CD4-positive, CD25-positive, alpha-beta regulatory T cell (primary cell): Measurements from ENCODE around the gene UBE2E2. TPM values are rescaled to one million over a fixed set of nuclear protein-coding genes. Genes with fewer than 3 reads are reported as not detected.

Experiments used
- ATAC-seq, 2 donors: fragments of 150-1000 bp; cut with Tn5 transposase; one replicate each; pipeline ENCODE4 v1.10.0; 2021; ENCODE audit warnings: low read depth in 2 of 2, moderate number of reproducible peaks in 2 of 2, moderate library complexity in 1 of 2
- DNase-seq, 3 donors: peaks; one replicate each; pipeline versions ENCODE4 v3.0.0 to v3.0.0-alpha.2; 2012 to 2022; ENCODE audit warnings: mixed read lengths in 1 of 3
- H3K27ac ChIP-seq: one replicate; pipeline ENCODE4 v1.7.0; 2013; ENCODE audit warnings: mild to moderate bottlenecking, low read length; ENCODE audit not compliant: insufficient read depth, poor library complexity, severe bottlenecking
- H3K27me3 ChIP-seq: one replicate; pipeline ENCODE4 v1.7.0; 2013; ENCODE audit warnings: low read length; ENCODE audit not compliant: control insufficient read depth, insufficient read depth
- H3K36me3 ChIP-seq: one replicate; pipeline ENCODE4 v1.7.0; 2013; ENCODE audit warnings: mild to moderate bottlenecking, low read length, moderate library complexity; ENCODE audit not compliant: control insufficient read depth, insufficient read depth
- H3K4me1 ChIP-seq: 2 replicates; pipeline ENCODE4 v1.7.0; 2013; ENCODE audit warnings: mild to moderate bottlenecking, low read length; ENCODE audit not compliant: insufficient read depth, control insufficient read depth, poor library complexity, severe bottlenecking
- H3K4me3 ChIP-seq: one replicate; pipeline ENCODE4 v1.7.0; 2013; ENCODE audit warnings: low read depth, mild to moderate bottlenecking, low read length, moderate library complexity
- H3K9me3 ChIP-seq, 2 experiments: 1 replicate in 1 of 2; 2 replicates in 1 of 2; pipeline ENCODE4 v1.7.0; 2013; ENCODE audit warnings: low read length in 2 of 2, mild to moderate bottlenecking in 1 of 2, moderate library complexity in 1 of 2; ENCODE audit not compliant: control insufficient read depth in 2 of 2
- H3K27ac Mint-ChIP-seq, 3 donors: one replicate each; pipeline ENCODE4 v1.8.0; 2020 to 2022; ENCODE audit warnings: mild to moderate bottlenecking in 3 of 3, mixed read lengths in 3 of 3, moderate library complexity in 2 of 3
- H3K27me3 Mint-ChIP-seq: one replicate; pipeline ENCODE4 v1.8.0; 2022; ENCODE audit warnings: mild to moderate bottlenecking, mixed read lengths
- H3K36me3 Mint-ChIP-seq: one replicate; pipeline ENCODE4 v1.8.0; 2020; ENCODE audit warnings: mixed read lengths
- H3K4me1 Mint-ChIP-seq, 4 donors: one replicate each; pipeline ENCODE4 v1.8.0; 2020 to 2022; ENCODE audit warnings: mixed read lengths in 4 of 4, mild to moderate bottlenecking in 1 of 4
- H3K4me3 Mint-ChIP-seq, 4 donors: one replicate each; pipeline ENCODE4 v1.8.0; 2020 to 2022; ENCODE audit warnings: mild to moderate bottlenecking in 4 of 4, mixed read lengths in 4 of 4, moderate library complexity in 3 of 4
- H3K9me3 Mint-ChIP-seq, 7 donors: one replicate each; pipeline ENCODE4 v1.8.0; 2020 to 2022; ENCODE audit warnings: mixed read lengths in 7 of 7, mild to moderate bottlenecking in 3 of 7, moderate library complexity in 2 of 7
- polyA plus RNA-seq, 4 donors: library from polyadenylated mRNA; unstranded; fragments of 300-500 nt; fragmentation: Illumina TruSeq; gene quantifications; one replicate each; pipeline ENCODE4 v1.2.3, GENCODE V29; 2021
- total RNA-seq: library from RNA; stranded (reverse); gene quantifications from one replicate; pipeline ENCODE4 v1.2.3, GENCODE V29; 2022

The UBE2E2 gene
- total and polyA plus RNA-seq, 5 donors from 2014 or later, result 0.81 to 9.6 (median 1.8) TPM

DNA sequence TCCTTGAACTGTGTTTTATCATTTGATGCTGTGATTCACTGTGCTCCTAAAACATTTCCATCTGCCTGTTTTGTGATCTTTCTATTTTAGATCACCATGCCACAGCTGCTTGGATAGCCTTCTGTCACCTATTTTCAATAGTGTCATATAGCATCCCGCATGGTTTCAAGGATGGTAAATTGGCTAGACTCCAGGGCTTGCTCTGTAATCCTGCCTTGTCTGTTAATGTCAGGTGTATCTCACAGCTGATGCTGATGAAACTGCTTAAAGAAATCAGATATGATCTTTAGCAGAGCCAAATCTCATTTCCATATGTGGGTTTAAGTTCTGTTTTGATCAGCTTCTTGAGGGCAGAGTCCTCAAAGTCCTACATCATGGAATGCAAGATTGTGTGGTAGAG is 182.2 kb downstream of the UBE2E2 start:
- no peak overlapping the region for H3K4me3 ChIP-seq
- H3K4me1 ChIP-seq, result no peaks in the 10 kb centered on the region
- no peaks in the 10 kb centered on the region for H3K36me3 ChIP-seq
- H3K27ac ChIP-seq, result no peak overlapping the region
- no peaks in the 10 kb centered on the region for H3K9me3 ChIP-seq
- Mint-ChIP-seq H3K27me3 (no peaks in the 10 kb centered on the region), H3K27ac (no peak overlapping the region), H3K9me3 (peaks cover 0 to under 1% (median 0%) of the 10 kb centered on the region in 7 donors), H3K36me3 (no peaks in the 10 kb centered on the region), H3K4me1 (peaks cover 0 to 9% (median 1%) of the 10 kb centered on the region in 4 donors), H3K4me3 (no peak overlapping the region)
- ATAC-seq (no peak), DNase-seq (no peak)
- H3K27me3 ChIP-seq, result no peaks in the 10 kb centered on the region

DNA sequence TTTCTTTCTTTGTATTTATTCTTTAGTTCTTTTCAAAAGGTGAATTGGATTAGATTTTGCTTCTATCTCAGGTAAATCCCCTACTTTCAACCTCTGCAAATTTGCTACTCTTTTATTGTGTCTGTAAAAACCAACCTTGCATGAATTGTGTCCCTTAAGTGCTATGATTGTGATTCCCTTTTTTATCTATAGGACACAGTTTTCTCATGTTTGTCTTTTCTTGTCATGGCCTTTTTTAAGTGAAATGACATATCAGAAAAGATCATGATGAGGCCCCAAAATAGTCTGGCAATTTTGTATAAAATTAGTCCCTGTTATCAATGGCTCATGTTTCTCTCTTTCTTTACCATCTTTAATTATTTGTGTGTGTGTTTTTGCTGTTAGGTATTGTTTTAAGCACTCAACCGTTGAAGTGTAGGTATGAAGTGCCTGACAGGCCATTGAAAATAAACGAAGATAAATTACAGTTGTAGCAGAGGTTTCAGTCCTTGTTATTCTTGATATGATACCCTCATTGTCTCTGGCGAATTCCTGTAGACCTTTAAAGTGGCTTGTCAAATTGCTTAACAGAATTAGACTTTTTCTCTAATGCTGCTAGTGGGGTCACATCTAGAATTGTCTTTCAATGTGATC is 184.3 kb downstream of the UBE2E2 start:
- Histone ChIP-seq H3K27ac (no peak overlapping the region), H3K9me3 (no peaks in the 10 kb centered on the region), H3K4me3 (no peak overlapping the region), H3K36me3 (no peaks in the 10 kb centered on the region), H3K27me3 (no peaks in the 10 kb centered on the region), H3K4me1 (no peaks in the 10 kb centered on the region)
- no peak overlapping the region for H3K27ac Mint-ChIP-seq
- H3K9me3 Mint-ChIP-seq, result peaks cover 0 to 4% (median 0%) of the 10 kb centered on the region in 7 donors
- DNase-seq (no peak), ATAC-seq (no peak)
- H3K4me3 Mint-ChIP-seq, result no peak overlapping the region
- peaks cover 0 to 9% (median 5%) of the 10 kb centered on the region in 4 donors for H3K4me1 Mint-ChIP-seq
- H3K36me3 Mint-ChIP-seq, result no peaks in the 10 kb centered on the region
- H3K27me3 Mint-ChIP-seq, result no peaks in the 10 kb centered on the region

DNA sequence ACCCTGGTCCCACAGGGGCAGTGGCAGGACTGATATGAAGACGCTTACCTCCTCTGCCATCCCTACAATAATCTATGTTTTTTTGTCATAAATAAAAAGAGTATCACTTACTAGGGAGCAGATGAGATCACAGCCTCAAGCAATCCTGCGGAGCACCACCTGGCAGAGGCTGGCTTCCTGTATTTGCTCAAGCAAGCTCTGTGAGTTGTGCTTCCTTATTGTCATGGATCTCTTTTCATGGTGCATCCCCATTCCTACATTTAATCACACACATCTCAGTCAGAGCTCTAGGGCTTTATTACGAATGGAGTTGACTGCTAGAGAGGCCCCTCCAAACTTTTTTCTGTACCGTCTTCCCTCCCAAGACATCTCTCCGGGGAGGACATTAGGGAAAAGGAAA is 186.0 kb downstream of the UBE2E2 start:
- H3K4me3 ChIP-seq, result no peak overlapping the region
- no peaks in the 10 kb centered on the region for H3K36me3 ChIP-seq
- no peaks in the 10 kb centered on the region for H3K4me1 ChIP-seq
- DNase-seq (no peak), ATAC-seq (no peak)
- H3K27ac ChIP-seq, result no peak overlapping the region
- H3K36me3 Mint-ChIP-seq, result no peaks in the 10 kb centered on the region
- H3K27ac Mint-ChIP-seq, result no peak overlapping the region
- H3K27me3 Mint-ChIP-seq, result no peaks in the 10 kb centered on the region
- no peak overlapping the region for H3K4me3 Mint-ChIP-seq
- no peaks in the 10 kb centered on the region for H3K27me3 ChIP-seq
- peaks cover 0 to 9% (median 3%) of the 10 kb centered on the region in 4 donors for H3K4me1 Mint-ChIP-seq
- H3K9me3 Mint-ChIP-seq, result peaks cover 0 to 4% (median 0%) of the 10 kb centered on the region in 7 donors
- no peaks in the 10 kb centered on the region for H3K9me3 ChIP-seq

DNA sequence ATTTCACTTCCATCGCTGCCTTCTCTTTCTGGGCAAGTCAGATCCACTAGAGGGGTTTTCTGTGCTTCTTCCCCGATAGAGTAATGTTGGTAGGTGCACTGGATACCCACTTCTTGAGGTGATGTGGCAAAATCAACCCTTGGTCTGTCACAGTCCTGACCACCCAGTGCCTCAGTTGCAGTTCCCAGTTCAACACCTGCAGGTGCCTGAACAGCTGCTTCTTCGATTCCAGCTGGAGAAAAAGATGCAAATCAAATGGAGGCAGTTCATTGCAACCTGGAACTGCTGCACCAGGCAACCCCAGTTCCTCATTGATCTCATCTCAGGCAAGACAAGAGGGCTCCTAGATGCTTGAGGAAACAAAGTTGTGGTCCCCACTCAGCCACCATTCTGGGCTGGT is 186.6 kb downstream of the UBE2E2 start:
- Histone ChIP-seq H3K36me3 (no peaks in the 10 kb centered on the region), H3K4me1 (no peaks in the 10 kb centered on the region), H3K4me3 (no peak overlapping the region), H3K9me3 (no peaks in the 10 kb centered on the region), H3K27me3 (no peaks in the 10 kb centered on the region), H3K27ac (no peak overlapping the region)
- no peak for ATAC-seq
- no peak overlapping the region for H3K27ac Mint-ChIP-seq
- no peak overlapping the region for H3K4me3 Mint-ChIP-seq
- no peak for DNase-seq
- H3K4me1 Mint-ChIP-seq, result peaks cover 0 to 9% (median 3%) of the 10 kb centered on the region in 4 donors
- H3K27me3 Mint-ChIP-seq, result no peaks in the 10 kb centered on the region
- no peaks in the 10 kb centered on the region for H3K36me3 Mint-ChIP-seq
- peaks cover 0 to 4% (median 0%) of the 10 kb centered on the region in 7 donors for H3K9me3 Mint-ChIP-seq

DNA sequence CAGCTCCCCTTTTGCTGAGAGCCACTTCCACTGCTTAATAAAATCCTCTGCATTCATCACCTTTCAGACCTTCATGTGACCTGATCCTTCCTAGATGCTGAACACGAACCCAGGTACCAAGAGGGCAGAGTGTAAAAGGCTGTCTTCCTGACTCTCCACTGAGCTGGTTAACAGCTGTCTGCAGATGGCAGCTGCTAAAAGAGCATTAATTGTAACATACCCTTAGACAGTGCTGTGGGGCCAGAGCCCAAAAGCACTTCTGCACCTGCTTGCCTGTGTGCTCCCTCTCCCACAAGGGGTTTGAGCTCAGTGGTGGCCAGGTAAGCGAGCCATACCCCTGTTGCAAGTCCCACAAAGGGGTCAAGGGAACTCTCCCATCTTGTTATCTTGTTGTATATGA is 187.3 kb downstream of the UBE2E2 start:
- no peaks in the 10 kb centered on the region for H3K27me3 Mint-ChIP-seq
- no peak overlapping the region for H3K4me3 Mint-ChIP-seq
- peaks cover 0 to 4% (median 0%) of the 10 kb centered on the region in 7 donors for H3K9me3 Mint-ChIP-seq
- no peaks in the 10 kb centered on the region for H3K36me3 Mint-ChIP-seq
- H3K36me3 ChIP-seq, result no peaks in the 10 kb centered on the region
- DNase-seq (no peak), ATAC-seq (no peak)
- no peak overlapping the region for H3K4me3 ChIP-seq
- no peak overlapping the region for H3K27ac Mint-ChIP-seq
- peaks cover 0 to 9% (median 2%) of the 10 kb centered on the region in 4 donors for H3K4me1 Mint-ChIP-seq
- H3K27ac ChIP-seq, result no peak overlapping the region
- H3K4me1 ChIP-seq, result no peaks in the 10 kb centered on the region
- no peaks in the 10 kb centered on the region for H3K27me3 ChIP-seq
- H3K9me3 ChIP-seq, result no peaks in the 10 kb centered on the region

DNA sequence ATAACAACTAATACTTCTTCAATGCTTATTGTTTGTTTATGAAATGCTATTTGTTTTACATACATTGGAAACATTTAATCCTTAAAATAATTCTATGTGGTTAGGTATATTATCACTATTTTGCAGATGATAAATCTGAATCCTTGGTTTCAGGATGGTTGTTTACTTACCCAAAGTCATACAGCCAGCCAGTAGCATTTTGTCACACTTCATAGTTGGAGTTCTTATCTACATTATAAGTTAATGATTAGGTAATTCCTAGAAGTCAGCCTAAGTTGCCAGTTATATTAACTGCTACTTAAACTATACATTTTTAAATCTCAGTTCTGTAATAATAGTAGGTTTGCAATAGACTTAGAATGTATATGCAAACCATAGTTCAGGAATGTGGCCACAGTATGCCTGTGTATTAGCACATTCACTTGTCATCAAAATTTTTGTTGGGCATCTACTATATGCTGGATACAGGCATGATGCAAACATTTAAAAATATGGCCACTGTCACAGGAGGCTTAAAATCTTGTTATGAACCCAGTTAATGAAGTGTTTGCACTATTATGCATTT is 187.9 kb downstream of the UBE2E2 start:
- Mint-ChIP-seq H3K27ac (no peak overlapping the region), H3K4me3 (no peak overlapping the region), H3K4me1 (peaks cover 0 to 9% (median 1%) of the 10 kb centered on the region in 4 donors), H3K27me3 (no peaks in the 10 kb centered on the region), H3K9me3 (peaks cover 0 to 4% (median 0%) of the 10 kb centered on the region in 7 donors), H3K36me3 (no peaks in the 10 kb centered on the region)
- no peak overlapping the region for H3K4me3 ChIP-seq
- H3K9me3 ChIP-seq, result no peaks in the 10 kb centered on the region
- DNase-seq (no peak), ATAC-seq (no peak)
- no peaks in the 10 kb centered on the region for H3K27me3 ChIP-seq
- H3K36me3 ChIP-seq, result no peaks in the 10 kb centered on the region
- H3K27ac ChIP-seq, result no peak overlapping the region
- no peaks in the 10 kb centered on the region for H3K4me1 ChIP-seq

DNA sequence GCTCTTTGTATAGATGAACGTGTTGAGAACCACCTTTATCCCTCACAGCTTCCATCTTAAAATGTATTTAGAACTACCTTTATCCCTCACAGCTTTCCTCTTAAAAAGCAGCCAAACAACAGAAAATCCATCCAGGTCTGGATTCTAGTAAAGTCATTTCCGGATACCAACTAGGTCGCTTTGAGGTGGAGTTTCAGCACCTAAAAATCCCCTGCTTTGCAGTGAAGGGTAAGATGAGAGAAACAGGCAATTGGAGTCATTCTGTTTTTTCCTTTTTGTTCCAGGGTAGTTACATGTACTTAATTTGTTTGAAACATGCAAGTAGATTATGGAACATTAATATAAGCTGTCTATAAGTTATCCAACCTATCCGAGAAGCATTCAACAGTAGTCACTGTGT is 192.0 kb downstream of the UBE2E2 start:
- H3K36me3 ChIP-seq, result no peaks in the 10 kb centered on the region
- H3K9me3 Mint-ChIP-seq, result peaks cover 0 to 4% (median 0%) of the 10 kb centered on the region in 7 donors
- no peaks in the 10 kb centered on the region for H3K36me3 Mint-ChIP-seq
- no peak overlapping the region for H3K4me3 Mint-ChIP-seq
- H3K9me3 ChIP-seq, result no peaks in the 10 kb centered on the region
- peaks cover 0 to 8% (median 1%) of the 10 kb centered on the region in 4 donors for H3K4me1 Mint-ChIP-seq
- no peaks in the 10 kb centered on the region for H3K27me3 Mint-ChIP-seq
- DNase-seq, result no peak
- no peak overlapping the region for H3K27ac ChIP-seq
- no peaks in the 10 kb centered on the region for H3K4me1 ChIP-seq
- H3K27ac Mint-ChIP-seq, result no peak overlapping the region
- no peak overlapping the region for H3K4me3 ChIP-seq
- no peaks in the 10 kb centered on the region for H3K27me3 ChIP-seq
- ATAC-seq, result no peak

DNA sequence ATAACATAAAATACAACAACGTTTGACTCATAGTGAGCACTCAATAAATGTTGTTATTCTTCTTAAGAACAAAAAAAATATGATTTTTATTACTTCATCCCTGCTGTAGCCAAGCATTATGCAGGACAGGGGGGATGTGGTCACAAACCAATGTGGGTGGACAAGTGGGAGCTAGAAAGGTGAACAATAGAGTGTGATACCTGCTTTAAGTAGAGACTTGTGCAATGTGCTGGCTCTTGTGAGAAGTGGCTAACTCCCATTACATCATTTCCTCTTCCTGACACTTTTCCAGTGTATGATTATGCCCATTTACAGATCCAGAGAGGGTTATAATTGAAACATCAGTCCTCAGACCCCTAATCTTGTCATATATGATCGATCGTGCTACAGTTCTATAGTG is 193.6 kb downstream of the UBE2E2 start:
- H3K4me3 Mint-ChIP-seq, result no peak overlapping the region
- no peak for ATAC-seq
- H3K4me1 Mint-ChIP-seq, result peaks cover 0 to 3% (median 1%) of the 10 kb centered on the region in 4 donors

More for the DNA sequence above, 193.6 kb downstream of the UBE2E2 start:
- Mint-ChIP-seq H3K36me3 (no peaks in the 10 kb centered on the region), H3K27me3 (no peaks in the 10 kb centered on the region), H3K27ac (no peak overlapping the region), H3K9me3 (no peaks in the 10 kb centered on the region)
- DNase-seq, result no peak
- H3K4me1 ChIP-seq, result no peaks in the 10 kb centered on the region
- H3K36me3 ChIP-seq, result no peaks in the 10 kb centered on the region
- no peak overlapping the region for H3K27ac ChIP-seq
- no peaks in the 10 kb centered on the region for H3K27me3 ChIP-seq
- no peak overlapping the region for H3K4me3 ChIP-seq
- H3K9me3 ChIP-seq, result no peaks in the 10 kb centered on the region
